ENCODE measurements around the gene INPP5E. TPM values are rescaled to one million over a fixed set of nuclear protein-coding genes. Genes with fewer than 3 reads are reported as not detected.

Gene INPP5E
- total RNA-seq, 1 donor = 8.3 TPM

GRCh38 chr9:136398286-136398685 lies 41.4 kb downstream of the INPP5E start:
- Histone ChIP-seq H3K36me3 (ENCODE audit: insufficient read depth, low read length) (peaks cover 56% of the 10 kb centered on the region), H3K27ac (ENCODE audit: low read depth, low read length) (peak overlapping the region; percentile 28), H3K4me2 (ENCODE audit: insufficient read depth, low read length) (peak overlapping the region; percentile 93), H2AFZ (ENCODE audit: low read length) (no peak overlapping the region), H3K4me3 (ENCODE audit: insufficient read depth, low read length) (no peak overlapping the region), H3K79me2 (ENCODE audit: insufficient read depth, low read length) (peaks cover 33% of the 10 kb centered on the region), H3K4me1 (ENCODE audit: insufficient read depth, low read length) (peaks cover 14% of the 10 kb centered on the region), H4K20me1 (ENCODE audit: insufficient read depth, low read length) (peaks cover 21% of the 10 kb centered on the region), H3K9me3 (ENCODE audit: low read depth, low read length) (no peaks in the 10 kb centered on the region), H3K27me3 (ENCODE audit: insufficient read depth, low read length) (no peaks in the 10 kb centered on the region)
- no peak for DNase-seq (ENCODE audit: insufficient read length, low spot score, missing footprints)
- no peak for TF ChIP-seq CTCF (IDR thresholded peaks at IDR 0.05; ENCODE audit: extremely low read depth, low read depth, low read length)

- H3K27me3 ChIP-seq (ENCODE audit: insufficient read depth, low read length) = no peaks in the 10 kb centered on the region
Observed at GRCh38 chr9:136397643-136398042, 42.0 kb downstream of the INPP5E start.

GRCh38 chr9:136396219-136396515 lies 43.5 kb downstream of the INPP5E start:
- Histone ChIP-seq H3K27me3 (ENCODE audit: insufficient read depth, low read length) (no peaks in the 10 kb centered on the region), H3K4me3 (ENCODE audit: insufficient read depth, low read length) (no peak overlapping the region), H3K4me2 (ENCODE audit: insufficient read depth, low read length) (no peak overlapping the region), H3K9me3 (ENCODE audit: low read depth, low read length) (no peaks in the 10 kb centered on the region), H3K79me2 (ENCODE audit: insufficient read depth, low read length) (peaks cover 33% of the 10 kb centered on the region), H3K36me3 (ENCODE audit: insufficient read depth, low read length) (peaks cover 59% of the 10 kb centered on the region), H3K4me1 (ENCODE audit: insufficient read depth, low read length) (peaks cover 14% of the 10 kb centered on the region), H2AFZ (ENCODE audit: low read length) (no peak overlapping the region), H3K27ac (ENCODE audit: low read depth, low read length) (no peak overlapping the region), H4K20me1 (ENCODE audit: insufficient read depth, low read length) (peaks cover 21% of the 10 kb centered on the region)
- no peak for TF ChIP-seq CTCF (IDR thresholded peaks at IDR 0.05; ENCODE audit: extremely low read depth, low read depth, low read length)
- no peak for DNase-seq (ENCODE audit: insufficient read length, low spot score, missing footprints)

More at GRCh38 chr9:136397643-136398042, 42.0 kb downstream of the INPP5E start:
- peaks cover 21% of the 10 kb centered on the region for H4K20me1 ChIP-seq (ENCODE audit: insufficient read depth, low read length)
- H2AFZ ChIP-seq (ENCODE audit: low read length) = no peak overlapping the region
- no peak overlapping the region for H3K27ac ChIP-seq (ENCODE audit: low read depth, low read length)
- peaks cover 14% of the 10 kb centered on the region for H3K4me1 ChIP-seq (ENCODE audit: insufficient read depth, low read length)
- no peak for TF ChIP-seq CTCF (IDR thresholded peaks at IDR 0.05; ENCODE audit: extremely low read depth, low read depth, low read length)
- H3K4me2 ChIP-seq (ENCODE audit: insufficient read depth, low read length) = no peak overlapping the region
- H3K36me3 ChIP-seq (ENCODE audit: insufficient read depth, low read length) = peaks cover 59% of the 10 kb centered on the region
- H3K4me3 ChIP-seq (ENCODE audit: insufficient read depth, low read length) = no peak overlapping the region
- peaks cover 33% of the 10 kb centered on the region for H3K79me2 ChIP-seq (ENCODE audit: insufficient read depth, low read length)
- DNase-seq (ENCODE audit: insufficient read length, low spot score, missing footprints) = no peak
- no peaks in the 10 kb centered on the region for H3K9me3 ChIP-seq (ENCODE audit: low read depth, low read length)

- H3K4me2 ChIP-seq (ENCODE audit: insufficient read depth, low read length) = no peak overlapping the region
- no peak overlapping the region for H2AFZ ChIP-seq (ENCODE audit: low read length)
- peaks cover 21% of the 10 kb centered on the region for H4K20me1 ChIP-seq (ENCODE audit: insufficient read depth, low read length)
- peaks cover 12% of the 10 kb centered on the region for H3K4me1 ChIP-seq (ENCODE audit: insufficient read depth, low read length)
- H3K27me3 ChIP-seq (ENCODE audit: insufficient read depth, low read length) = no peaks in the 10 kb centered on the region
- peaks cover 63% of the 10 kb centered on the region for H3K36me3 ChIP-seq (ENCODE audit: insufficient read depth, low read length)
- H3K27ac ChIP-seq (ENCODE audit: low read depth, low read length) = no peak overlapping the region
- no peak overlapping the region for H3K4me3 ChIP-seq (ENCODE audit: insufficient read depth, low read length)
- DNase-seq (ENCODE audit: insufficient read length, low spot score, missing footprints) = no peak
- TF ChIP-seq CTCF (IDR thresholded peaks at IDR 0.05; ENCODE audit: extremely low read depth, low read depth, low read length) = no peak
- H3K79me2 ChIP-seq (ENCODE audit: insufficient read depth, low read length) = peaks cover 33% of the 10 kb centered on the region
- H3K9me3 ChIP-seq (ENCODE audit: low read depth, low read length) = no peaks in the 10 kb centered on the region
Observed at GRCh38 chr9:136395345-136396218, 44.1 kb downstream of the INPP5E start.

Data from osteoblast (primary cell).